Muscle layer of colon (tissue), 2 donors: Measurements from ENCODE around the gene OR4D1.

Source experiments
- H3K27ac ChIP-seq: one replicate; pipeline ENCODE4 v1.7.0; 2013; ENCODE audit warnings: low read depth, mild to moderate bottlenecking, low read length, moderate library complexity
- H3K27me3 ChIP-seq, 2 donors: one replicate each; pipeline ENCODE4 v1.7.0; 2013; ENCODE audit warnings: low read length in 2 of 2, mild to moderate bottlenecking in 2 of 2; ENCODE audit not compliant: insufficient read depth in 2 of 2, control insufficient read depth in 1 of 2
- H3K36me3 ChIP-seq: one replicate; pipeline ENCODE4 v1.7.0; 2013; ENCODE audit warnings: mild to moderate bottlenecking, low read length; ENCODE audit not compliant: insufficient read depth
- H3K4me1 ChIP-seq: one replicate; pipeline ENCODE4 v1.7.0; 2013; ENCODE audit warnings: mild to moderate bottlenecking, low read length; ENCODE audit not compliant: insufficient read depth
- H3K4me3 ChIP-seq, 2 donors: one replicate each; pipeline ENCODE4 v1.7.0; 2013; ENCODE audit warnings: low read length in 2 of 2, low read depth in 1 of 2, mild to moderate bottlenecking in 1 of 2, moderate library complexity in 1 of 2
- H3K9ac ChIP-seq: one replicate; pipeline ENCODE4 v1.7.0; 2013; ENCODE audit warnings: low read length
- H3K9me3 ChIP-seq: one replicate; pipeline ENCODE4 v1.7.0; 2013; ENCODE audit warnings: mild to moderate bottlenecking, low read length
- donor health status: abdominal sarcoma.
- donor health status: Adenocarcinoma of cecum.

The OR4D1 gene

GRCh38 chr17:58156839-58157803, 8.9 kb downstream of the OR4D1 start:
- H3K9me3 ChIP-seq: no peaks in the 10 kb centered on the region
- H3K4me3 ChIP-seq: peak overlapping the region; percentile 17 to 39
- H3K36me3 ChIP-seq: no peaks in the 10 kb centered on the region
- no peaks in the 10 kb centered on the region for H3K4me1 ChIP-seq
- H3K27ac ChIP-seq: no peak overlapping the region
- peaks cover 0 to 13% of the 10 kb centered on the region in 2 donors for H3K27me3 ChIP-seq
- H3K9ac ChIP-seq: no peak overlapping the region

DNA sequence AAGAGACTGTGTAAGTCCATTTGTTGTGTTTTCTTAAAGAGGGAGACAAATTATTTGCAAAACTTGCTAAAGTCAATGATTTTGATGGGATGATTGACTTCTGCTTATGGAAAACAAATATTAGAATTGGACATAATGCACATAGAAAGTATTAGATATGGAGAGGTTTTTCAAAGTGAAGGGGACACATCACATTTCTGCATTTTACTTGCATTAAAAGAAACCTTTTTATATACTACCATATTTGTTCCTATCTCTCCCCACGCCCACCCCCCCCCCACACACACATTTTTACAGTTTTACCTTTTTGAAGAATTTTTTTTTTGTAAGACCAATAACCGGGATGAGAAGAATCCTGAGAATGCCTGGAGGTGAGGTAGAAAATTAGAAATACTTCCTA, 10.0 kb downstream of the OR4D1 start:
- Histone ChIP-seq H3K27ac (no peak overlapping the region), H3K4me3 (no peak overlapping the region), H3K9me3 (no peaks in the 10 kb centered on the region), H3K4me1 (no peaks in the 10 kb centered on the region), H3K27me3 (peaks cover 0 to 10% of the 10 kb centered on the region in 2 donors), H3K9ac (no peak overlapping the region), H3K36me3 (no peaks in the 10 kb centered on the region)

DNA sequence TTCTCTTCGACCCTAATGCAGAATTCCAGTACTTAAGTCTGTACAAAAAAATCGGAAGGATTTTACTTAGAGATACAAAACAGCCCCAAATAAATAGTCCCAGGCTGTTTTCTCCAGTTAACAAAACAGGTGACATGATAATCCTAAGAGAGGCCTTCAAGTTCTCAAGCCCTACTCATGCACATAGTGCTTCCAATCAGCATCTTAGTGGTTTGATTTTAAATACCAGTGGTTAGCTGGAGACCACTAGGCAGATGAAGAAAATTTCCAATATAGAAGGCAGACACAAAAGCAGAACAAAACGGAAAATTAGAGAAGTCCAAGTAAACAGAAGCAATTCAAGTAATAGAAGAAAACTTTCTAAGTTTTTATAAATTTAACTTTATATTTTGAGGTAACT, 13.4 kb downstream of the OR4D1 start:
- H3K27ac ChIP-seq: no peak overlapping the region
- H3K9me3 ChIP-seq: no peaks in the 10 kb centered on the region
- no peaks in the 10 kb centered on the region for H3K36me3 ChIP-seq
- H3K27me3 ChIP-seq: no peaks in the 10 kb centered on the region
- no peak overlapping the region for H3K9ac ChIP-seq
- no peak overlapping the region for H3K4me3 ChIP-seq
- H3K4me1 ChIP-seq: no peaks in the 10 kb centered on the region

DNA sequence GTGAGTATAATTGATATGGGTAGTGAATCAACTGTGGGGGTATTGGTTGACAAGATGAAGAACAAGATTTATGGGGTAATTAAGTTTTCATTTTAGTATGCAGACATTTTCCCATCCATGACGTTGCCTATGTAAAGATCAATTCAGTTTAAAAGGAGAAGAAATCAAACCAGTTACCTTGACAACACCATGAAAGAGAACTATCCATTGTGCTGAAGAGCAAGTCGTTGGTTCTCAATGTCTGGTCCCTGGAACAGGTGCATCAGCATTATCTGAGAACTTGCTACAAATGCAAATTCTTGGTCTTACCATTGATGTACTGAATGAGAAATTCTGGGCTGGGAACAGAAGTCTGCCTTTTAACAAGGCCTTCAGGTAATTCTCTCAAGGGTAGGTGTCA, 17.8 kb downstream of the OR4D1 start:
- Histone ChIP-seq H3K36me3 (no peaks in the 10 kb centered on the region), H3K9ac (no peak overlapping the region), H3K27ac (no peak overlapping the region), H3K27me3 (peaks cover 0 to 5% of the 10 kb centered on the region in 2 donors), H3K4me3 (no peak overlapping the region), H3K4me1 (no peaks in the 10 kb centered on the region), H3K9me3 (no peaks in the 10 kb centered on the region)

GRCh38 chr17:58166682-58167081, 18.5 kb downstream of the OR4D1 start, which contains the start of gene OR4D2:
Gene OR4D2 (plus strand): TSS chr17:58166982. CDS start chr17:58169656, 2,674 bp downstream.
- no peaks in the 10 kb centered on the region for H3K4me1 ChIP-seq
- H3K27ac ChIP-seq: no peak within 1 kb of the TSS
- no peak within 1 kb of the TSS for H3K4me3 ChIP-seq
- H3K36me3 ChIP-seq: no peaks in the 10 kb centered on the region
- H3K9ac ChIP-seq: no peak within 1 kb of the TSS
- peaks cover 0 to 5% of the 10 kb centered on the region in 2 donors for H3K27me3 ChIP-seq
- H3K9me3 ChIP-seq: no peaks in the 10 kb centered on the region

DNA sequence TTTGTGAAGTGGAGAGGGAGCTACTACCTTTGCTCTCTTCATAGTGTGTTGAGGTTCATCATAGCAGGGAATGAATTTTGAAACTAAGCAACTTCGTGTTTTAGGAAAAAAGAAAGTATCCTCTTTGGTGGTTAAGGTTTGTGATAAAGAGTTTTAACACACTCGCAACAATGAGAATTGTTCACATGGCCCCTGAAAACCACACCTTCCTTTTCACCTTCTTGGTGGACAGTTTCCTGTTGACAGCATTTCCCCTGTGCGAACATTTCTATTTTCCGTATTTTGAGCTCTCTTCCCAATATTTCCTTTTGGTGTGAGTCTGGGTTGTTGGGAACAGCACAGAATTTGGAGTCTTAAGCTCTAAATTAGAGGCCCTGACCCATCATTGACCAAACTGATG, 22.4 kb downstream of the OR4D1 start:
- H3K4me3 ChIP-seq: no peak overlapping the region
- no peak overlapping the region for H3K9ac ChIP-seq
- no peaks in the 10 kb centered on the region for H3K4me1 ChIP-seq
- no peaks in the 10 kb centered on the region for H3K36me3 ChIP-seq
- no peak overlapping the region for H3K27ac ChIP-seq
- H3K9me3 ChIP-seq: no peaks in the 10 kb centered on the region
- peaks cover 0 to 5% of the 10 kb centered on the region in 2 donors for H3K27me3 ChIP-seq

DNA sequence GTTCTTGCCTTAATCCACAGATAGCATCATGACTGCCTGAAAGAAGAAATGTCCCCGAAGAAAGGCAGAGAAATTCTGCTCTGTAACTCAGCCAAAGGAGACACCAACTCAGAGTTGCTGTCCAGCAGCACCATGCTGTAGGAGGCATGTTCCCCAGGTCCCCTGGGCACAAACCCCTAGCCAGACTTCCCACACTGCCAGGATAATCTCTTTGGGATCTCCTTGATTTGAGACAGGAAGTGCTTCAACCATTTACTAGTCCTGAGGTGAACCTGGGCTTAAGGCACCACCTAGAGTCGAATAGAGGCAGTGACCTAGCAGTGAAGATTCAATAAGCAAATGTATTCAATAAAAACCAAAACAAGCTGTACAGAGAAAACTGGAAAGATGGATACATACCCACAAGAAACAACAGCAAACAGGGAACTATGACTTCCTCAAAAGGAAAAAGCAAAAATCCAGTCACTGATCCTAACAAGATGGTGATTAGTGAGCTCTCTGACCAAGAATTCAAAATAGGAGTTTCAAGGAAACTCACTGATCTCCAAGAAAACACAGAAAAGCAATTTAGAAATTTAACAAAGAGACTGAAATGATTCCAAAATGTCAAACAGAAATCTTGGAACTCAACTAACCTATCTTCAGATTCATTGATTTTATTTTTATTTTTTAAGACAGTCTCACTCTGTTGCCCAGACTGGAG, 24.3 kb downstream of the OR4D1 start:
- no peaks in the 10 kb centered on the region for H3K4me1 ChIP-seq
- H3K9me3 ChIP-seq: no peaks in the 10 kb centered on the region
- H3K27me3 ChIP-seq: peaks cover 0 to 5% of the 10 kb centered on the region in 2 donors
- no peak overlapping the region for H3K9ac ChIP-seq
- no peaks in the 10 kb centered on the region for H3K36me3 ChIP-seq
- H3K4me3 ChIP-seq: no peak overlapping the region
- no peak overlapping the region for H3K27ac ChIP-seq

DNA sequence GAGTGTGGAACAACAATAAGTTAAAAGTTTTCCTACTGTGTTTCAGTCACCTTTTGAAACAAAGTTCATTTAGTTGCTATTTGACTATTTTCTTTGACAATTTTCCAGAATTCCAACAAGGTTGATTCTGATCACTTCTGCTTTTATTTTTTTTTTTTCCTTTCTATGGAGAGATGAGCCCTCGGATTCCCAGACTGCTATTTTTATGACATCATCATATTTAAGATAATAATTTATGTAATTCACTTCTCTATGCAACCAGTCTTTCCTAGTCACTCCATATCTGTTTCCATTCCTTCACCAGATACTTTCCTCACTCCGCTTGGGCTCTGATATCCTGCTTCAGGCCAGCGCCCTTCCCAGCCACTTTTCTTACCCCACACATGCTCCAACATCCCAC, 26.7 kb downstream of the OR4D1 start:
- Histone ChIP-seq H3K9ac (no peak overlapping the region), H3K27me3 (no peaks in the 10 kb centered on the region), H3K9me3 (no peaks in the 10 kb centered on the region), H3K27ac (no peak overlapping the region), H3K4me1 (no peaks in the 10 kb centered on the region), H3K36me3 (no peaks in the 10 kb centered on the region), H3K4me3 (no peak overlapping the region)

DNA sequence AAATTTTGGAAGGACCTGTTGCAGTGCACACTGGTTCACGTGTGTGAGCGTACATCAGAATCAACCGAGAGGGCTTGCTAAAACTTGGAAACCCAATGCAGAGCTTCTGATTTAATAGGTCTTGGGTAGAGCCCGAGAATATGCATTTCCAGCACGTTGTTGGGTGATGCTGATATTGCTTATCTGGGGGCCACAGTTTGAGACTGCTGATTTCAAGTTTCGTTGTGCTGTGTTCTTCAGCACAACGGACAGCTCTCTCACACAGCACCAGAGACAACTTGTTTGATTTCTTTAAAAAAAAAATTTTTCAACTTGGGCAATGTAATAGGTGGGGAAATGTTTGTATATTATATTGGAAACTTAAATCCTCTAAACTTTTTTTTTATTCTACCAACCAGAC, 28.0 kb downstream of the OR4D1 start:
- no peaks in the 10 kb centered on the region for H3K36me3 ChIP-seq
- H3K4me1 ChIP-seq: no peaks in the 10 kb centered on the region
- H3K27me3 ChIP-seq: no peaks in the 10 kb centered on the region
- H3K9ac ChIP-seq: no peak overlapping the region
- H3K9me3 ChIP-seq: no peaks in the 10 kb centered on the region
- no peak overlapping the region for H3K27ac ChIP-seq
- H3K4me3 ChIP-seq: no peak overlapping the region

DNA sequence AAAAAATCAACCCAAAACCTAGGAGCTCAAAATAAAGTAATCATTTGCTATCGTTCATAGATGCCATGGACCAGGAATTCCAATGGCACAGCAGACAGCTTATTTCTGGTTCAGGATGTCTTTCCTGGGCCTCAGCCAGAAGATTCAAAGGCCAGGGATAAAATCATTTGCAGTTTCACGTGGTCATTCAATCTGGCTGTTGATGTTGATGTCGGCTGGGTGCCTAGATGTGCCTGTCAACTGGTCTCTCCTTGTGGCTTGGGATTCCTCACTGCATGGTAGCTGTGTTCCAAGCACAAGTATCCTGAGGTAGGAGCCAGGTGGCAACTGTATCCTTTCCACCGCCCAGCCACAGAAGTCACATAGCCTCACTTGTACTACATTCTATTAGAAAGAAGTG, 33.6 kb downstream of the OR4D1 start:
- Histone ChIP-seq H3K9ac (no peak overlapping the region), H3K36me3 (no peaks in the 10 kb centered on the region), H3K27ac (no peak overlapping the region), H3K27me3 (no peaks in the 10 kb centered on the region), H3K4me3 (no peak overlapping the region), H3K4me1 (no peaks in the 10 kb centered on the region), H3K9me3 (no peaks in the 10 kb centered on the region)

GRCh38 chr17:58183514-58183913, 35.3 kb downstream of the OR4D1 start:
- H3K4me3 ChIP-seq: no peak overlapping the region
- no peaks in the 10 kb centered on the region for H3K36me3 ChIP-seq
- no peaks in the 10 kb centered on the region for H3K9me3 ChIP-seq
- H3K27me3 ChIP-seq: no peaks in the 10 kb centered on the region
- no peaks in the 10 kb centered on the region for H3K4me1 ChIP-seq
- H3K27ac ChIP-seq: no peak overlapping the region
- H3K9ac ChIP-seq: no peak overlapping the region
